ENCODE results near the gene SLC22A17. TPM values are rescaled to one million over a fixed set of nuclear protein-coding genes. Genes with fewer than 3 reads are reported as not detected.

Gene SLC22A17
- total and polyA plus RNA-seq, 7 donors, result 0.60 to 38.8 (median 18.1) TPM

DNA sequence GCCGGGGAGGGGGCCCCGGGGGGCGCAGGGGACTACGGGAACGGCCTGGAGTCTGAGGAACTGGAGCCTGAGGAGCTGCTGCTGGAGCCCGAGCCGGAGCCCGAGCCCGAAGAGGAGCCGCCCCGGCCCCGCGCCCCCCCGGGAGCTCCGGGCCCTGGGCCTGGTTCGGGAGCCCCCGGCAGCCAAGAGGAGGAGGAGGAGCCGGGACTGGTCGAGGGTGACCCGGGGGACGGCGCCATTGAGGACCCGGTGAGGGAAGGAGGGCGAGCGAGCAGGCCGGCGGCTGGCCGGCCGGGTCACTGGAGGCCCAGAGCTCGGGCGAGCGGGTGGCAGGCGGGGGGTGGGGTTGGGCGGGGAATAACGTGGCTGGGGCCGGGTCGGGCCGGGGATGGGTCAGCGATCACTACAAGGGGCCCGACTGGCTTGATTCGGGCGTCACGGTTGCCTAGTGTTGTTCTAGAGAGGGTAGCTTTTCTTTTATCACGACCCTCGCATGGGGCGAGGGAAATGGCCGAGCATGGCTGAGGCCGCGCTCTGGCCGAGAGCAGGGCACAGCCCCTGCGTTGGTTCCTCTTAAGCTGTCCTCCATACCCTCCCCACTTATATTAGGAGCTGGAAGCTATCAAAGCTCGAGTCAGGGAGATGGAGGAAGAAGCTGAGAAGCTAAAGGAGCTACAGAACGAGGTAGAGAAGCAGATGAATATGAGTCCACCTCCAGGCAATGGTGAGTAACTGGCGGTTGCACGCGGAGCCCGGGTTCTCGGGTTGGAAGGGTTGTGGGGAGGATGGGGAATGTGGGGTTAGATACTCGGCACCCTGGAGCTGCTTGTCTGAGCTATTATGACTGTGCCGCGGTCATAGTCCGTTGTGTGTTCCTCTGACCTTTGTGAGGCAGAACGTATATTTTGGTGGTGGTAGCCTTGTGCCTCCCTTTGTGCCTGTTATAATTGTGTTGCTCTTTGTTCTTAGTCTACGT is 30.8 kb downstream of the SLC22A17 start:
- WGBS, 2 donors, result 0% methylated on average over 64 of the region's 64 CpGs
- Histone ChIP-seq H3K27me3 (no peaks in the 10 kb centered on the region), H3K27ac (peak overlapping the region; percentile 97 to 99 (median 98)), H3K36me3 (peaks cover 17 to 32% (median 19%) of the 10 kb centered on the region in 4 donors), H3K4me3 (peak overlapping the region; percentile 95 to 99 (median 98)), H3K4me1 (peaks cover 0 to 29% (median 21%) of the 10 kb centered on the region in 4 donors), H3K9me3 (no peaks in the 10 kb centered on the region)
- intact Hi-C loops (cut with DNase I), result loop anchor here (2.0 to 10.0 kb wide), 2 partner anchors 15 to 233 kb away; partner anchors contain the start of genes BCL2L2, THTPA and ZFHX2
- DNase-seq, result peak; percentile 81
- TF ChIP-seq POLR2A (IDR thresholded peaks at IDR 0.05), result no peak
- TF ChIP-seq EP300 (IDR thresholded peaks at IDR 0.05), result no peak
- TF ChIP-seq POLR2AphosphoS5 (IDR thresholded peaks at IDR 0.05), result peak in 1 of 4 donors; percentile 2
- TF ChIP-seq CTCF (IDR thresholded peaks at IDR 0.05), result no peak

- TF ChIP-seq POLR2AphosphoS5 (IDR thresholded peaks at IDR 0.05), result peak; percentile 64 to 84 (median 78)
- TF ChIP-seq CTCF (IDR thresholded peaks at IDR 0.05), result no peak
- peak in 1 of 4 donors; percentile 24 for TF ChIP-seq EP300 (IDR thresholded peaks at IDR 0.05)
- peak in 1 of 2 donors; percentile 6 for TF ChIP-seq POLR2A (IDR thresholded peaks at IDR 0.05)
- 4 to 6% methylated on average over 63 of the region's 63 CpGs for WGBS, 2 donors
- Histone ChIP-seq H3K27ac (peak within 1 kb of the TSS; percentile 97 to 99 (median 98)), H3K36me3 (peaks cover 17 to 32% (median 19%) of the 10 kb centered on the region in 4 donors), H3K4me1 (peaks cover 0 to 29% (median 21%) of the 10 kb centered on the region in 4 donors), H3K27me3 (no peaks in the 10 kb centered on the region), H3K9me3 (no peaks in the 10 kb centered on the region), H3K4me3 (peak within 1 kb of the TSS; percentile 95 to 99 (median 98))
- DNase-seq, result peak; percentile 100
- intact Hi-C loops (cut with DNase I), result loop anchor here (2.0 to 10.0 kb wide), 2 partner anchors 14 to 234 kb away; partner anchors contain the start of genes BCL2L2, THTPA and ZFHX2
Observed at GRCh38 chr14:23320584-23321571, 31.8 kb downstream of the SLC22A17 start, which contains the start of gene PABPN1. PABPN1 (plus strand) TSS chr14:23321457; CDS start chr14:23321470, 13 bp downstream.

GRCh38 chr14:23319746-23320583 is 32.7 kb downstream of the SLC22A17 start:
- Histone ChIP-seq H3K4me3 (peak overlapping the region; percentile 39 to 98 (median 46)), H3K27me3 (no peaks in the 10 kb centered on the region), H3K9me3 (no peaks in the 10 kb centered on the region), H3K4me1 (peaks cover 0 to 29% (median 21%) of the 10 kb centered on the region in 4 donors), H3K27ac (peak overlapping the region; percentile 91 to 99 (median 96)), H3K36me3 (peaks cover 13 to 24% (median 15%) of the 10 kb centered on the region in 4 donors)
- intact Hi-C loops (cut with DNase I), result loop anchor here (2.0 to 10.0 kb wide), 2 partner anchors 13 to 235 kb away; partner anchors contain the start of genes BCL2L2, THTPA and ZFHX2
- 81 to 93% methylated on average over 17 of the region's 17 CpGs for WGBS, 2 donors
- peak; percentile 74 for DNase-seq
- no peak for TF ChIP-seq CTCF (IDR thresholded peaks at IDR 0.05)
- TF ChIP-seq POLR2A (IDR thresholded peaks at IDR 0.05), result no peak
- no peak for TF ChIP-seq POLR2AphosphoS5 (IDR thresholded peaks at IDR 0.05)
- TF ChIP-seq EP300 (IDR thresholded peaks at IDR 0.05), result no peak

All from sigmoid colon (tissue), 7 donors.